GM23338 (cell line): ENCODE measurements around the gene TSHZ2. TPM values are rescaled to one million over a fixed set of nuclear protein-coding genes. Genes with fewer than 3 reads are reported as not detected.

Experiments used
- ATAC-seq: fragments of 200-7000 bp; cut with Tn5 transposase; 3 replicates; pipeline ENCODE4 v1.9.1; 2020
- DNase-seq: peaks from one replicate; pipeline ENCODE4 v3.0.0-alpha.2; 2015; ENCODE audit warnings: low spot score
- H2AFZ ChIP-seq: fragments of 200-600 bp; sonication (generic); 2 replicates; pipeline ENCODE4 v1.8.0; 2016; ENCODE audit warnings: antibody characterized with exemption, mild to moderate bottlenecking, moderate library complexity
- H3F3A ChIP-seq: fragments of 200-600 bp; sonication (generic); replicated peaks from 2 replicates; pipeline ENCODE4 v1.8.0; 2017; ENCODE audit warnings: antibody characterized with exemption, mixed run types, low read depth
- H3K27ac ChIP-seq: fragments of 200-600 bp; sonication (generic); 2 replicates; pipeline ENCODE4 v1.6.1; 2016; ENCODE audit warnings: low read depth
- H3K27me3 ChIP-seq: fragments of 200-600 bp; sonication (generic); 2 replicates; pipeline ENCODE4 v1.8.0; 2016; ENCODE audit warnings: mild to moderate bottlenecking, mixed run types, moderate library complexity; ENCODE audit not compliant: insufficient read depth
- H3K36me3 ChIP-seq: fragments of 200-600 bp; sonication (generic); 2 replicates; pipeline ENCODE4 v1.8.0; 2016; ENCODE audit warnings: mild to moderate bottlenecking; ENCODE audit not compliant: insufficient read depth
- H3K4me1 ChIP-seq: fragments of 200-600 bp; sonication (generic); 2 replicates; pipeline ENCODE4 v1.8.0; 2016; ENCODE audit warnings: mild to moderate bottlenecking, moderate library complexity; ENCODE audit not compliant: insufficient read depth
- H3K4me2 ChIP-seq: fragments of 200-600 bp; sonication (generic); 2 replicates; pipeline ENCODE4 v1.7.1; 2017; ENCODE audit warnings: mixed run types
- H3K4me3 ChIP-seq: fragments of 200-600 bp; sonication (generic); 2 replicates; pipeline ENCODE4 v1.6.1; 2016; ENCODE audit warnings: mixed run types
- H3K79me2 ChIP-seq: fragments of 200-600 bp; sonication (generic); replicated peaks from 2 replicates; pipeline ENCODE4 v1.8.0; 2017; ENCODE audit warnings: mild to moderate bottlenecking; ENCODE audit not compliant: insufficient read depth
- H3K9me2 ChIP-seq: fragments of 200-600 bp; sonication (generic); 2 replicates; pipeline ENCODE4 v1.8.0; 2017; ENCODE audit not compliant: insufficient read depth
- H4K20me1 ChIP-seq: fragments of 200-600 bp; sonication (generic); replicated peaks from 2 replicates; pipeline ENCODE4 v1.8.0; 2017; ENCODE audit warnings: mild to moderate bottlenecking; ENCODE audit not compliant: insufficient read depth
- H3K27ac Mint-ChIP-seq: 2 replicates; pipeline ENCODE4 v1.8.0; 2020; ENCODE audit warnings: inconsistent platforms, mild to moderate bottlenecking, moderate library complexity, mixed read lengths
- H3K27me3 Mint-ChIP-seq: 3 replicates; pipeline ENCODE4 v1.8.0; 2022; ENCODE audit warnings: low read depth, mild to moderate bottlenecking, moderate library complexity, mixed read lengths, inconsistent platforms; ENCODE audit not compliant: insufficient read depth, poor library complexity
- H3K36me3 Mint-ChIP-seq: 3 replicates; pipeline ENCODE4 v1.8.0; 2021; ENCODE audit warnings: low read depth, mild to moderate bottlenecking, inconsistent platforms, moderate library complexity, mixed read lengths
- H3K4me1 Mint-ChIP-seq: 3 replicates; pipeline ENCODE4 v1.8.0; 2020; ENCODE audit warnings: mild to moderate bottlenecking, inconsistent platforms, mixed read lengths
- H3K4me3 Mint-ChIP-seq: 3 replicates; pipeline ENCODE4 v1.8.0; 2021; ENCODE audit warnings: moderate library complexity, mild to moderate bottlenecking, inconsistent platforms, mixed read lengths
- H3K9me3 Mint-ChIP-seq: 3 replicates; pipeline ENCODE4 v1.8.0; 2020; ENCODE audit warnings: moderate library complexity, mild to moderate bottlenecking, inconsistent platforms, mixed read lengths
- CTCF ChIP-seq, 2 experiments: fragments of 200-600 bp in 1 of 2; sonication (generic) in 1 of 2; conservative IDR thresholded peaks; 2 replicates each; pipeline versions ENCODE4 v1.5.1 to v1.6.1; 2016 to 2017; ENCODE audit warnings: antibody characterized with exemption in 2 of 2, low read depth in 2 of 2, mild to moderate bottlenecking in 2 of 2, moderate library complexity in 1 of 2
- EZH2 ChIP-seq: fragments of 200-600 bp; sonication (generic); IDR thresholded peaks from one replicate; pipeline ENCODE4 v1.8.0; 2017; ENCODE audit warnings: antibody characterized with exemption, mild to moderate bottlenecking, low read depth; ENCODE audit not compliant: unreplicated experiment
- EZH2phosphoT487 ChIP-seq: fragments of 200-600 bp; sonication (generic); IDR thresholded peaks from one replicate; pipeline ENCODE4 v1.8.1; 2018; ENCODE audit warnings: antibody characterized with exemption; ENCODE audit not compliant: unreplicated experiment
- JUNB ChIP-seq: IDR thresholded peaks from one replicate; pipeline ENCODE4 v1.6.1; 2016; ENCODE audit warnings: antibody characterized with exemption; ENCODE audit not compliant: unreplicated experiment
- NANOG ChIP-seq: IDR thresholded peaks from 2 replicates; pipeline ENCODE4 v1.6.1; 2016; ENCODE audit warnings: antibody characterized with exemption, borderline replicate concordance
- STAT1 ChIP-seq: IDR thresholded peaks from one replicate; pipeline ENCODE4 v1.6.1; 2016; ENCODE audit warnings: antibody characterized with exemption; ENCODE audit not compliant: unreplicated experiment
- ZNF331 ChIP-seq: fragments of 250-450 bp; sonication (Bioruptor Pico); IDR thresholded peaks from 2 replicates; pipeline ENCODE4 v1.5.0; 2020; ENCODE audit warnings: low read depth, mild to moderate bottlenecking, moderate library complexity
- polyA plus RNA-seq: library from polyadenylated mRNA; unstranded; fragments of >200 nt; fragmentation: Nextera tagmentation; extraction: Ambion mirVana; gene quantifications from 2 replicates; pipeline ENCODE4 v1.2.1, GENCODE V29; 2016
- total RNA-seq: library from RNA; depleted of rRNA; stranded (reverse); fragments of >200 nt; shearing (Covaris generic); gene quantifications from 2 replicates; pipeline ENCODE4 v1.2.3, GENCODE V29; 2014
- TF ChIP-seq, protein P1 (sequence below): IDR thresholded peaks from one replicate; pipeline ENCODE4 v1.6.1; 2018; ENCODE audit warnings: antibody characterized with exemption; ENCODE audit not compliant: unreplicated experiment
- TF ChIP-seq, protein P2 (sequence below): fragments of 250-450 bp; sonication (Bioruptor Pico); IDR thresholded peaks from 2 replicates; pipeline ENCODE4 v1.5.0; 2020; ENCODE audit warnings: mild to moderate bottlenecking, moderate library complexity

TSHZ2 gene
- total and polyA plus RNA-seq, 2 experiments from 2014 or later: 0.49 to 1.3 TPM

DNA sequence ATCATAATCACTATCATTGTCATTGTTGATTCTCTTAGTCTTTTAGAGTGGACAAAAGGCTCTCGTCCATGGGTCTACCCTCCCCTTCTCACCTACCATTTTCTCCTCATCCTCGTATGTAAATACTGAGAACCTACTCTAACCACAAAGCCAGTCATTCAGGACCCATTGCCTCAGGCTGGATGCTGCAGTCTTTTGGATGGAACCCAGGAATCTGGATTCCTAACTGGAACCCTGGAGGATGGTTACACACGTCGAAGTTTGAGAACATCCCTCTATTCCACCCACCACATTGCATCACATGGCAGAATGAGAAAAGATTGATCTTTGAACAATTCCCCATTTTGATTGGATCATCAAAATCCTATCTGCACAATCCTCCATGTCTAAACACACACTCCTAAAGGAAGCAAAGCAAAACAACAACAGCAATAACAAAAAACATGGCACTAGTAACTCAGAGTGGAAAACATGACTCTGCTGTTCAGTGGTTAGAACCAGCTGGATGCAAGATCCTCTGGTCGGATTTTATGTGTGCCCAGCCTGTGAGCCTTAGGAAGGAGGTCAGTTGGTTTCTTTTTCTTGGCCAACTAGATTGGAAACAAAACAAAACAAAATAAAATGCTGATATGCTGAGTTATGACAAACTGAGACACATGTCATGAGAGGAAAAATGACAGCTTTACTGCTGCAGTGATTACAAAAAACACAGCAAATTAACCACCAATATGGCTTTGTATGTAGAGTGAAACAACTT, 38.0 kb downstream of the TSHZ2 start (continued):
- TF ChIP-seq, protein P1, sequence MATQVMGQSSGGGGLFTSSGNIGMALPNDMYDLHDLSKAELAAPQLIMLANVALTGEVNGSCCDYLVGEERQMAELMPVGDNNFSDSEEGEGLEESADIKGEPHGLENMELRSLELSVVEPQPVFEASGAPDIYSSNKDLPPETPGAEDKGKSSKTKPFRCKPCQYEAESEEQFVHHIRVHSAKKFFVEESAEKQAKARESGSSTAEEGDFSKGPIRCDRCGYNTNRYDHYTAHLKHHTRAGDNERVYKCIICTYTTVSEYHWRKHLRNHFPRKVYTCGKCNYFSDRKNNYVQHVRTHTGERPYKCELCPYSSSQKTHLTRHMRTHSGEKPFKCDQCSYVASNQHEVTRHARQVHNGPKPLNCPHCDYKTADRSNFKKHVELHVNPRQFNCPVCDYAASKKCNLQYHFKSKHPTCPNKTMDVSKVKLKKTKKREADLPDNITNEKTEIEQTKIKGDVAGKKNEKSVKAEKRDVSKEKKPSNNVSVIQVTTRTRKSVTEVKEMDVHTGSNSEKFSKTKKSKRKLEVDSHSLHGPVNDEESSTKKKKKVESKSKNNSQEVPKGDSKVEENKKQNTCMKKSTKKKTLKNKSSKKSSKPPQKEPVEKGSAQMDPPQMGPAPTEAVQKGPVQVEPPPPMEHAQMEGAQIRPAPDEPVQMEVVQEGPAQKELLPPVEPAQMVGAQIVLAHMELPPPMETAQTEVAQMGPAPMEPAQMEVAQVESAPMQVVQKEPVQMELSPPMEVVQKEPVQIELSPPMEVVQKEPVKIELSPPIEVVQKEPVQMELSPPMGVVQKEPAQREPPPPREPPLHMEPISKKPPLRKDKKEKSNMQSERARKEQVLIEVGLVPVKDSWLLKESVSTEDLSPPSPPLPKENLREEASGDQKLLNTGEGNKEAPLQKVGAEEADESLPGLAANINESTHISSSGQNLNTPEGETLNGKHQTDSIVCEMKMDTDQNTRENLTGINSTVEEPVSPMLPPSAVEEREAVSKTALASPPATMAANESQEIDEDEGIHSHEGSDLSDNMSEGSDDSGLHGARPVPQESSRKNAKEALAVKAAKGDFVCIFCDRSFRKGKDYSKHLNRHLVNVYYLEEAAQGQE: no peak
- no peak for TF ChIP-seq JUNB
- no peak for TF ChIP-seq STAT1
- no peak for TF ChIP-seq CTCF (conservative IDR thresholded peaks at IDR 0.05; ENCODE audit: low read depth in 2 of 2)

GRCh38 chr20:53011640-53012039, 39.5 kb downstream of the TSHZ2 start:
- peaks cover 2% of the 10 kb centered on the region for H3K27me3 Mint-ChIP-seq
- Histone ChIP-seq H4K20me1 (no peaks in the 10 kb centered on the region), H3K4me1 (0 out of 2 replicates have a peak, but pooled peaks cover 11% of the 10 kb centered on the region), H3K27me3 (no peaks in the 10 kb centered on the region), H3K79me2 (no peaks in the 10 kb centered on the region), H3K27ac (no peak overlapping the region), H3K9me2 (peaks cover 8% of the 10 kb centered on the region), H3K36me3 (no peaks in the 10 kb centered on the region), H3K4me3 (no peak overlapping the region), H3K4me2 (no peak overlapping the region), H3F3A (no peaks in the 10 kb centered on the region), H2AFZ (no peak overlapping the region)
- H3K27ac Mint-ChIP-seq: no peak overlapping the region
- ATAC-seq (no peak), DNase-seq (no peak)
- H3K9me3 Mint-ChIP-seq: peaks cover 9% of the 10 kb centered on the region; the same call in 2 of the 3 replicates
- no peaks in the 10 kb centered on the region for H3K4me1 Mint-ChIP-seq
- H3K36me3 Mint-ChIP-seq: peaks cover 3% of the 10 kb centered on the region; the same call in 2 of the 3 replicates
- H3K4me3 Mint-ChIP-seq: no peak overlapping the region
- TF ChIP-seq STAT1 (no peak), ZNF331 (CRISPR knock-in tag) (no peak), NANOG (no peak), EZH2phosphoT487 (no peak), EZH2 (no peak), JUNB (no peak), CTCF (conservative IDR thresholded peaks at IDR 0.05; ENCODE audit: low read depth in 2 of 2) (no peak)
- TF ChIP-seq, protein P2, sequence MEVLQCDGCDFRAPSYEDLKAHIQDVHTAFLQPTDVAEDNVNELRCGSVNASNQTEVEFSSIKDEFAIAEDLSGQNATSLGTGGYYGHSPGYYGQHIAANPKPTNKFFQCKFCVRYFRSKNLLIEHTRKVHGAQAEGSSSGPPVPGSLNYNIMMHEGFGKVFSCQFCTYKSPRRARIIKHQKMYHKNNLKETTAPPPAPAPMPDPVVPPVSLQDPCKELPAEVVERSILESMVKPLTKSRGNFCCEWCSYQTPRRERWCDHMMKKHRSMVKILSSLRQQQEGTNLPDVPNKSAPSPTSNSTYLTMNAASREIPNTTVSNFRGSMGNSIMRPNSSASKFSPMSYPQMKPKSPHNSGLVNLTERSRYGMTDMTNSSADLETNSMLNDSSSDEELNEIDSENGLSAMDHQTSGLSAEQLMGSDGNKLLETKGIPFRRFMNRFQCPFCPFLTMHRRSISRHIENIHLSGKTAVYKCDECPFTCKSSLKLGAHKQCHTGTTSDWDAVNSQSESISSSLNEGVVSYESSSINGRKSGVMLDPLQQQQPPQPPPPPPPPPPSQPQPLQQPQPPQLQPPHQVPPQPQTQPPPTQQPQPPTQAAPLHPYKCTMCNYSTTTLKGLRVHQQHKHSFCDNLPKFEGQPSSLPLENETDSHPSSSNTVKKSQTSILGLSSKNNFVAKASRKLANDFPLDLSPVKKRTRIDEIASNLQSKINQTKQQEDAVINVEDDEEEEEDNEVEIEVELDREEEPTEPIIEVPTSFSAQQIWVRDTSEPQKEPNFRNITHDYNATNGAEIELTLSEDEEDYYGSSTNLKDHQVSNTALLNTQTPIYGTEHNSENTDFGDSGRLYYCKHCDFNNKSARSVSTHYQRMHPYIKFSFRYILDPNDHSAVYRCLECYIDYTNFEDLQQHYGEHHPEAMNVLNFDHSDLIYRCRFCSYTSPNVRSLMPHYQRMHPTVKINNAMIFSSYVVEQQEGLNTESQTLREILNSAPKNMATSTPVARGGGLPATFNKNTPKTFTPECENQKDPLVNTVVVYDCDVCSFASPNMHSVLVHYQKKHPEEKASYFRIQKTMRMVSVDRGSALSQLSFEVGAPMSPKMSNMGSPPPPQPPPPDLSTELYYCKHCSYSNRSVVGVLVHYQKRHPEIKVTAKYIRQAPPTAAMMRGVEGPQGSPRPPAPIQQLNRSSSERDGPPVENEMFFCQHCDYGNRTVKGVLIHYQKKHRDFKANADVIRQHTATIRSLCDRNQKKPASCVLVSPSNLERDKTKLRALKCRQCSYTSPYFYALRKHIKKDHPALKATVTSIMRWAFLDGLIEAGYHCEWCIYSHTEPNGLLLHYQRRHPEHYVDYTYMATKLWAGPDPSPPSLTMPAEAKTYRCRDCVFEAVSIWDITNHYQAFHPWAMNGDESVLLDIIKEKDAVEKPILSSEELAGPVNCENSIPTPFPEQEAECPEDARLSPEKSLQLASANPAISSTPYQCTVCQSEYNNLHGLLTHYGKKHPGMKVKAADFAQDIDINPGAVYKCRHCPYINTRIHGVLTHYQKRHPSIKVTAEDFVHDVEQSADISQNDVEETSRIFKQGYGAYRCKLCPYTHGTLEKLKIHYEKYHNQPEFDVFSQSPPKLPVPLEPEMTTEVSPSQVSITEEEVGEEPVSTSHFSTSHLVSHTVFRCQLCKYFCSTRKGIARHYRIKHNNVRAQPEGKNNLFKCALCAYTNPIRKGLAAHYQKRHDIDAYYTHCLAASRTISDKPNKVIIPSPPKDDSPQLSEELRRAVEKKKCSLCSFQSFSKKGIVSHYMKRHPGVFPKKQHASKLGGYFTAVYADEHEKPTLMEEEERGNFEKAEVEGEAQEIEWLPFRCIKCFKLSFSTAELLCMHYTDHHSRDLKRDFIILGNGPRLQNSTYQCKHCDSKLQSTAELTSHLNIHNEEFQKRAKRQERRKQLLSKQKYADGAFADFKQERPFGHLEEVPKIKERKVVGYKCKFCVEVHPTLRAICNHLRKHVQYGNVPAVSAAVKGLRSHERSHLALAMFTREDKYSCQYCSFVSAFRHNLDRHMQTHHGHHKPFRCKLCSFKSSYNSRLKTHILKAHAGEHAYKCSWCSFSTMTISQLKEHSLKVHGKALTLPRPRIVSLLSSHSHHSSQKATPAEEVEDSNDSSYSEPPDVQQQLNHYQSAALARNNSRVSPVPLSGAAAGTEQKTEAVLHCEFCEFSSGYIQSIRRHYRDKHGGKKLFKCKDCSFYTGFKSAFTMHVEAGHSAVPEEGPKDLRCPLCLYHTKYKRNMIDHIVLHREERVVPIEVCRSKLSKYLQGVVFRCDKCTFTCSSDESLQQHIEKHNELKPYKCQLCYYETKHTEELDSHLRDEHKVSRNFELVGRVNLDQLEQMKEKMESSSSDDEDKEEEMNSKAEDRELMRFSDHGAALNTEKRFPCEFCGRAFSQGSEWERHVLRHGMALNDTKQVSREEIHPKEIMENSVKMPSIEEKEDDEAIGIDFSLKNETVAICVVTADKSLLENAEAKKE (CRISPR knock-in tag): no peak
